HG03139 (cell line): Measurements from ENCODE around the gene RHOD.

ENCODE experiments used
- ATAC-seq: cut with Tn5 transposase; IDR thresholded peaks from one replicate; pipeline ENCODE4 v1.9.1; 2021; ENCODE audit not compliant: unreplicated experiment

RHOD gene, protein sequence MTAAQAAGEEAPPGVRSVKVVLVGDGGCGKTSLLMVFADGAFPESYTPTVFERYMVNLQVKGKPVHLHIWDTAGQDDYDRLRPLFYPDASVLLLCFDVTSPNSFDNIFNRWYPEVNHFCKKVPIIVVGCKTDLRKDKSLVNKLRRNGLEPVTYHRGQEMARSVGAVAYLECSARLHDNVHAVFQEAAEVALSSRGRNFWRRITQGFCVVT

GRCh38 chr11:67056267-67057204, at the start of gene RHOD:
Gene RHOD, plus strand, starts transcription at chr11:67056847. Its CDS starts 56 bp downstream, at chr11:67056903.
- no peak for ATAC-seq

GRCh38 chr11:67007126-67007525, 49.5 kb upstream of the RHOD start:
- ATAC-seq: no peak

GRCh38 chr11:67010296-67010905, 46.2 kb upstream of the RHOD start:
- ATAC-seq: no peak

DNA sequence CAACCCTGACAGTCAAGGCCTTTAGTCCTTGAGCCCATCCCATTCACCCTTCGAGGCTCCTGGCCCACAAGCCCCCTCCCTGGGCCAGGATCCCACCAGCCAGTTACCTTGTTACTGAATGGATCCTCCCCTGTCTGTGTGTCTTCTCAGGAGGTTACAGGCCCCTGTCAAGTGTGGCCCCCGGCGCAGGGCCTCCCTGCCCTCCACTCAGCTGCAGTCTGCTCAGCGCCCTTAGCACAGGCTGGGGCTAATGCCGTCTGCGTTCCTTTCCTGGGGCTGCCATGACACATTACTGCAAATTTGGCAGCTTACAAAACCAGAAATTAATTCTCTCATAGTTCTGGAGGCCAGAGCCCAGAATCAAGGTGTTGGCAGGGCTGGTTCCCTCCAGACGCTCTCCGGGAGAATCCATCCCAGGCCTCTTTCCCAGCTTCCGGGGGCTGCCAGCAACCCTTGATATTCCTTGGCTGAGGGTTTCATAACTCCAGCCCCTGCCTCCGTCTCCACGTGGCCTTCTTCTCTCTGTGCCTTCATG, 43.1 kb upstream of the RHOD start:
- no peak for ATAC-seq

DNA sequence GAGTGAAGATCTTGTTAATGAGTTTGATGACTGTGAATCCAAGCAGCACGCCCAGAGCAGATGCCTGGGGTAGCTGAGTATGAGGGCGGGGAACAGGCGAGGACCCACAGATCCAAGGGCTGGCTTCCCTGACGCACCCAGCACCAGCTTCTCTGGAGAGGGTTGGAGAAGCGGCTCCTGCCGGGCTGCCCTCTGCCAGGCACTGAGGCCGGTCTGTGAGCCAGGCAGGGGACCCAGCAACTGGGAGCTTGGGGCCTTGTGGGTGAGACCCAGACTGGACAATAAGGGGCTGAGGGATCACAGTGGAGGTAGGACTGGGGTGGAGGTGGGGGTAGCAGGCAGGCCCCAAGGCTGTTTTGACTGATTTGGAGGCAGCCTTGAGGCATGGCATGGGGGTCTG, 42.3 kb upstream of the RHOD start:
- ATAC-seq: no peak

- ATAC-seq: no peak
These were observed 41.6 kb upstream of the RHOD start for GRCh38 chr11:67015048-67015447.

DNA sequence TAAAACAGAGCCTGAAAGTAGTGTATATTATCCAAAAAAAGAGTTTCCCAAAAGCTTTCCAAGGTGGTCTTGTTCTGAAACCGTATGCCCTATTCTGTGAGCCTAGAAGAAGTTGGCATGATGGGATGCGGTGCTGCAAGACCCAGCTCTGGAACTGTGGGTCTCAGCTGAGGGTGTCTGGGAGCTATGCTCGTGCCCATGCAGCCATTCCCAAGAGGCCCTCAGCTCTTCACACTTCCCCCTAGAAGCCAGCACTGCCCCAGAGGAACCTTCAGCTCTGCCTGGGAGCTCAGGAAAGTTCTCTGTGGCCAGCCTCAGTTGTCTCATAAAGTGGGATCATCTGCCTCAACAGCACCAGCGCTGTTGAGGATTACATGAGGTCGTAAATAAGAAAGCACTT, 40.1 kb upstream of the RHOD start:
- no peak for ATAC-seq

DNA sequence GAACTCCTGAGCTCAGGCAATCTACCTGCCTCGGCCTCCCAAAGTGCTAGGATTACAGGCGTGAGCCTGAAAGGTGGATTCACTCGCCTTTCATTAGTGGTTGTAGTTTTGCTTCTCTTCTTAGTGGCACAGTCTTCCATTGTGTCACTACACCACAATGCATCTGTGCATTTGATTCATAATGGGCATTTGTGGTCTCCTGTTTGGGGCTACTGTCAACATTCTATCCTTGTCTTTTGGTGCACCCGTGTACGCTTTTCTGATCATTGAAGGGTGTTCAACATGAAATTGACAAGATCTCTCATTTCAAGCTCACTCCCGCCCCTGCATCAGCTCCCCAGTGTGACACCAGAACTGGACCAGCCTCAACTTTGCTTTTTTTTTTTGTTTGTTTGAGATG, 35.7 kb upstream of the RHOD start:
- ATAC-seq: no peak

GRCh38 chr11:67022341-67022933, 34.2 kb upstream of the RHOD start:
- no peak for ATAC-seq

DNA sequence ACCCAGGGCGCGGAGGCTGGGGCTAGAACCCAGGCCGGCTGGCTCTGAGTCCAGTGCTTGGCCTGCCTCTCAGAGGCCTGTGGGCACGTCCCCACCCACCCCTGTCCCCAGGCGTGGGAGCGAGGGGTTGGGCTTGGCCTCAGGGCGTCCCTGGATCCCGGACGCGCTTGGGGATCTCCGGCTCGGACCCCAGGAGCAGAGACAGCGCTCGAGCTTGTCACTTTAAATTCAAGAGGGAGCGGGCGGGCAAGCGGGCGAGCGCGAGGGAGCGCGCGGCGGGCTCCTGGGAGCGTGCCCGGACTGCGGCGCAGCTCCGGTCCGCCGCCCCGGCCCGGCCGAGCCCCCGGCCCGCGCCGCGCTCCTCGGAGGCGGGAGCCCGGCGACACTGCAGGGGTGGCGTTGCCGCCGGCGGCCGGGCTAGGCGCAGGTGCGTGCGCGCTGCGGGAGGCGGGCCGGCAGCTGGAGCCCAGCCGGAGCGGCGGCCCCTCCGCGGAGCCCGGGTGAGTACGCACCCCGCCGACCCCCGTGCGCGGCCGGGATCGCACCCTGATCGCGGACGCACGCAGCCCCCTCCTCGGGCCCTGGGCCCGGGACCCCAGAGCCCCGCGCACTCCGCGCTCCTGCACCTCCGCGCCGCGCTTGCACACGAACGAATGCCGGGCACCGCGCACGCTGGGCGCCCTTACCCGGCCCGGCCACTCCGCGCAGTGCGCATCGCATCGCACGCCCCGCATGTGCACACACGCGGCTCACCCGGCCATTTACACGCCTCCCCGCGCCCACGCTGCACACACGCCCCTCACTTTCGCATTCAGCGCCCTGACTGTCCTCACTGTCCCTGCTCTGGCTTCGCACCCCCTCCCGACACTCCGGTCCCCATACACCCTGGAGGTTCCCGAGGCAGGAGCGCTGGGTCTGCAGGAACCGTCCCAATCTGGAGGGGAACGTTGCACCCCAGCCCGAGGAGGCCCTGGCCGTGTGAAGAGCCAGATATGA, 33.4 kb upstream of the RHOD start, which contains the start of gene SYT12:
Gene SYT12, plus strand, starts transcription at position 174 of the 996 bp plus-strand sequence. CDS start 7,011 bp downstream, outside the sequence.
- ATAC-seq: no peak

- no peak for ATAC-seq
These were observed 32.7 kb upstream of the RHOD start for GRCh38 chr11:67023957-67024353.

GRCh38 chr11:67024410-67024809, 32.2 kb upstream of the RHOD start:
- ATAC-seq: no peak

DNA sequence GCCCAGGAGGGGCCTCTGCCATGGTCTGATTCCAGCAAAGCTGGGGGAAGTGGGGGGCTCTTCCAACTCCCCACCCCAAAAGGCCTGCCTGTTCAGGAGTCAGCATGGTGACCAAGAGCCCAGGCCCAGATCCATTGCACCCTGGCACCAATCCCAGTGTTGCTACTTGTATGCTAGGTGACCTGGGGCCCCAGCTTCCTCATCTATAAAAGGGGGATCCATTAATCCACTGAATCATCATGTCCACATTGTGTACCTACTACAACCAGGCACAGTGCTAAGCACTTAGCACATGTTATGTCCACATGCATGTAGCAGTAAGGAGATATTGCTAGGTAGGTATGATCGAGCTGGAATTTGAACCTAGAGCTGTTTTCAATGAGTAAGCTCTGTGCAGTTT, 31.7 kb upstream of the RHOD start:
- ATAC-seq: no peak

DNA sequence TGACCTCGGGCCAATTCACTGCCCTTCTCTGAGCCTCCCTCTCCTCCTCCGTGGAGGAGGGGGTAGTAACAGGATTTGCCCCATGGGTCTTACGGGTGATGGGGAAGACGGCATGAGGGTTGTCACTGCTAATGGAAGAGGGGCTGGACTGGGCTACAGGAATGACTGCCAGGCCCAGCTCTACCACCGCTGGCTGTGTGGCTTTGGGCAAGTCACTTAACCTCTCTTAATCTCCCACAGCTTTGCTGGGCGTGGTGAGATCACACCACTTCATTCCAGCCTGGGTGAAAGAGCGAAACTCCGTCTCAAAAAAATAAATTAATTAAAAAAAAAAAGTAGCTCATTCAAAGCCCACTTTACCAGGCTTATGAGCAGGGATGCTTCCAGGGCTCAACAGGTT, 30.9 kb upstream of the RHOD start:
- no peak for ATAC-seq

DNA sequence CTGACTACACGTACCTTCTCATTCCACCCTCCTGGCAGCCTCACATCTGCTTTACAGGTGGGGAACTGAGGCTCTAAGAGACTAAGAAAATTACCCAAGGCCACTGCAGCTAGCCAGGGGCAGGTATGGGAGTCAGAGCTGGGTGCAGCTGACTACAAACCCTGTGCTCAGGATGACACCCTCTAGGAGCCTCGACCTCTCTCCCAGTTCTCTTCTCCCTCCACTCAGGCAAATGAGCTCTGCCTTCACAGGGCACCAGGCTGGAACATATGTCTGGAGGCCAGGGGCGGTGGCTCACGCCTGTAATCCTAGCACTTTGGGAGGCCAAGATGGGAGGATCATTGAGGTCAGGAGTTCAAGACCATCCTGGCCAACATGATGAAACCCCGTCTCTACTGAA, 29.7 kb upstream of the RHOD start:
- ATAC-seq: no peak

- ATAC-seq: no peak
These were observed 29.1 kb upstream of the RHOD start for GRCh38 chr11:67027483-67027930.

- no peak for ATAC-seq
These were observed 28.6 kb upstream of the RHOD start for GRCh38 chr11:67027943-67028542.

GRCh38 chr11:67029146-67029545, 27.5 kb upstream of the RHOD start:
- no peak for ATAC-seq

- no peak for ATAC-seq
These were observed 25.7 kb upstream of the RHOD start for GRCh38 chr11:67030976-67031375.
